Right atrium auricular region (tissue), 2 donors: ENCODE measurements around the gene SMG6. TPM values are rescaled to one million over a fixed set of nuclear protein-coding genes. Genes with fewer than 3 reads are reported as not detected.
"Not testable (repeated sequence)": the region's sequence is repeated elsewhere in the genome, so short reads cannot be mapped to it uniquely, and the experiment has no call there.

ENCODE experiments used
- DNase-seq: peaks from one replicate; pipeline ENCODE4 v3.0.0-alpha.2; 2019; ENCODE audit warnings: low spot score
- H3K27ac ChIP-seq, 2 donors: fragments of 200-600 bp; sonication (generic); 1 replicate in 1 of 2; 2 replicates in 1 of 2; pipeline ENCODE4 v1.5.1; 2016 to 2019
- H3K27me3 ChIP-seq, 2 donors: fragments of 200-600 bp; sonication (generic); one replicate each; pipeline versions ENCODE4 v1.5.1 to v1.6.0; 2017 to 2019
- H3K36me3 ChIP-seq: fragments of 200-600 bp; sonication (generic); one replicate; pipeline ENCODE4 v1.5.1; 2016
- H3K4me1 ChIP-seq, 2 donors: fragments of 200-600 bp; sonication (generic); one replicate each; pipeline versions ENCODE4 v1.5.1 to v1.6.0; 2017 to 2019
- H3K4me3 ChIP-seq, 2 donors: fragments of 200-600 bp; sonication (generic); 1 replicate in 1 of 2; 2 replicates in 1 of 2; pipeline ENCODE4 v1.5.1; 2017 to 2019; ENCODE audit warnings: mild to moderate bottlenecking in 1 of 2, moderate library complexity in 1 of 2
- H3K9me3 ChIP-seq, 2 donors: fragments of 200-600 bp; sonication (generic); one replicate each; pipeline ENCODE4 v1.5.1; 2019
- CTCF ChIP-seq, 2 donors: fragments of 200-600 bp; sonication (generic); IDR thresholded peaks; one replicate each; pipeline ENCODE4 v1.5.1; 2019; ENCODE audit warnings: antibody characterized with exemption in 2 of 2
- total RNA-seq, 2 donors: library from RNA; depleted of rRNA; stranded (reverse); fragments of >200 nt; gene quantifications; one replicate each; pipeline ENCODE4 v1.1.0, GENCODE V29; 2016

Gene SMG6
- total RNA-seq, 2 donors from 2014 or later: 18.2 to 29.3 TPM

- H3K27ac ChIP-seq: no peak overlapping the region
- H3K36me3 ChIP-seq: peaks cover 6% of the 10 kb centered on the region
- H3K9me3 ChIP-seq: no peaks in the 10 kb centered on the region
- TF ChIP-seq CTCF (IDR thresholded peaks at IDR 0.05): no peak
- H3K4me3 ChIP-seq: no peak overlapping the region
- no peaks in the 10 kb centered on the region for H3K27me3 ChIP-seq
- no peak for DNase-seq
- peaks cover 0 to 16% of the 10 kb centered on the region in 2 donors for H3K4me1 ChIP-seq
Measured at GRCh38 chr17:2266045-2266864, 37.3 kb downstream of the SMG6 start.

- not testable (repeated sequence) for H3K4me3 ChIP-seq, DNase-seq, H3K36me3 ChIP-seq, H3K27me3 ChIP-seq, H3K27ac ChIP-seq, H3K9me3 ChIP-seq
- H3K4me1 ChIP-seq: peaks cover 0 to 16% of the 10 kb centered on the region in 2 donors
Measured at GRCh38 chr17:2265166-2265565, 38.4 kb downstream of the SMG6 start.

- H3K36me3 ChIP-seq: peaks cover 6% of the 10 kb centered on the region
- DNase-seq: no peak
- H3K27ac ChIP-seq: no peak overlapping the region
- H3K4me3 ChIP-seq: no peak overlapping the region
- no peak for TF ChIP-seq CTCF (IDR thresholded peaks at IDR 0.05)
- no peaks in the 10 kb centered on the region for H3K9me3 ChIP-seq
- peaks cover 0 to 16% of the 10 kb centered on the region in 2 donors for H3K4me1 ChIP-seq
- no peaks in the 10 kb centered on the region for H3K27me3 ChIP-seq
Measured at GRCh38 chr17:2264067-2264860, 39.3 kb downstream of the SMG6 start.

- Histone ChIP-seq H3K9me3 (no peaks in the 10 kb centered on the region), H3K27ac (no peak overlapping the region), H3K27me3 (no peaks in the 10 kb centered on the region), H3K36me3 (peaks cover 6% of the 10 kb centered on the region), H3K4me3 (no peak overlapping the region), H3K4me1 (peaks cover 0 to 16% of the 10 kb centered on the region in 2 donors)
- no peak for DNase-seq
- TF ChIP-seq CTCF (IDR thresholded peaks at IDR 0.05): no peak
Measured at GRCh38 chr17:2263183-2264066, 40.2 kb downstream of the SMG6 start.

GRCh38 chr17:2262135-2262587 lies 41.4 kb downstream of the SMG6 start:
- Histone ChIP-seq H3K36me3 (peaks cover 4% of the 10 kb centered on the region), H3K27ac (no peak overlapping the region), H3K27me3 (no peaks in the 10 kb centered on the region), H3K4me3 (no peak overlapping the region), H3K9me3 (no peaks in the 10 kb centered on the region), H3K4me1 (peaks cover 0 to 16% of the 10 kb centered on the region in 2 donors)
- no peak for TF ChIP-seq CTCF (IDR thresholded peaks at IDR 0.05)
- DNase-seq: no peak
